Left ventricle myocardium superior (tissue), 1 donor: ENCODE measurements around the gene GZF1. TPM values are rescaled to one million over a fixed set of nuclear protein-coding genes. Genes with fewer than 3 reads are reported as not detected.

ENCODE experiments used
- ATAC-seq: fragments of 200-7000 bp; cut with Tn5 transposase; one replicate; pipeline ENCODE4 v1.9.1; 2020; ENCODE audit warnings: mild to moderate bottlenecking, moderate library complexity
- DNase-seq: peaks from one replicate; pipeline ENCODE4 v3.0.0-alpha.2; 2020
- intact Hi-C: fragments of 100-400 bp; cut with micrococcal nuclease; formaldehyde crosslinking; loops from one replicate; pipeline ENCODE4 v1.11.0; 2022
- total RNA-seq: library from RNA; stranded (reverse); fragmentation: NEBNext Ultra II Directional; extraction: Animal tissue kit (Norgen Biotek cat#: 25700); gene quantifications from one replicate; pipeline ENCODE4 v1.2.1, GENCODE V29; 2021
- donor health status: DM: no; HTN: yes; CAD: no; lungs with severe emphysema.

GZF1 gene
- total RNA-seq, 1 donor from 2014 or later, result 26.7 TPM

DNA sequence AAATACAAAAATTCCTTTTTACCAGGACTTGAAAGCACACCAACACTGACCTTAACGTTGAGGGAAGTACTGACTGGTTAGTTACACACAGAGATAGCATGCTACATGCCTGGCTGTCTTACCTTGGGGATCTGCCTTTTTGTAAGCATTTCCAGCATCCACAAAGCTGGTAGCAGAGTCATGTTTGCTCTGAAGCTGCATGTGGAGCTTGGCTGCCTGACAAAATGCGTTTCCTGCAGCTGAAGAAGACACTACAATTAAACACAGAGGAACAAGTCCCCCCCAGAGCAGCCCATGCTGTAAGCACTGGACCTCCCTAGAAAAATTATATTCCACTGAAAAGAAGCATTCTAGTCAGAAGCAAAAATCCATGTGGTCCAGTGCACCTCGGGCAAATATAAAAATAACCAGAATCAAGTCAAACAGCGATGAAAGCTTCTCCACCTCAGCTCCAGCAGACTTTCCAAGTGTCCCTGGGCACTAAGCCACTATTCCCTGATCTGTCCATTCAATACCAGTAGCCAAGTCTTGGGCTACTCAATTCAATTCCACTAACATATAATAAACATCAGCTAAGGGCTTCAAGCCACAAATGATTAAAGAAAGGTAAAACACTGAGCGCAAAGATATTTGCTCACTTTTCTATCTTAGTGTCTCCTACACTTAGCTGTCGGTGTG is 35.1 kb downstream of the GZF1 start:
- intact Hi-C loops, result no loop called here
- DNase-seq, result no peak

DNA sequence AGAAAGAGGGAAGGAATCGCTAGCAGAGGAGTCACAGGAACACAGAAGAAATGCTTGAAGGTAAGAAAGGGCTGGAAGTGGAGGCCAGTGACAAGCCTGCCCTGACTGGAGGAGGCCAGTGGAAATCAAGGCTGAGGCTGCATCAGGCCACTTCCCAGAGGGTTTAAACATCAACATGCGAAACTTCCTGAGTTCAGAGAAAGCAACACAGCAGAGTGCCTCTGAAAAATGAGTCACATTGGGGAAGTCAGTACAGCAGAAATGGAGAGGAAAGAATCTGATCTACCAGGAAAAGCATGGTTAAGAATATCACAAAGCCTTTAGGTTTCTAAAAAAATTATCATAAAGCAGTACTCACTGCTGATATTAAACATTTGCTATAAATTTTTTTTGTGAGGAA is 36.0 kb downstream of the GZF1 start:
- intact Hi-C loops, result no loop called here
- DNase-seq (no peak), ATAC-seq (peak; percentile 33)

More for the DNA sequence above, 35.1 kb downstream of the GZF1 start:
- peak; percentile 47 for ATAC-seq

DNA sequence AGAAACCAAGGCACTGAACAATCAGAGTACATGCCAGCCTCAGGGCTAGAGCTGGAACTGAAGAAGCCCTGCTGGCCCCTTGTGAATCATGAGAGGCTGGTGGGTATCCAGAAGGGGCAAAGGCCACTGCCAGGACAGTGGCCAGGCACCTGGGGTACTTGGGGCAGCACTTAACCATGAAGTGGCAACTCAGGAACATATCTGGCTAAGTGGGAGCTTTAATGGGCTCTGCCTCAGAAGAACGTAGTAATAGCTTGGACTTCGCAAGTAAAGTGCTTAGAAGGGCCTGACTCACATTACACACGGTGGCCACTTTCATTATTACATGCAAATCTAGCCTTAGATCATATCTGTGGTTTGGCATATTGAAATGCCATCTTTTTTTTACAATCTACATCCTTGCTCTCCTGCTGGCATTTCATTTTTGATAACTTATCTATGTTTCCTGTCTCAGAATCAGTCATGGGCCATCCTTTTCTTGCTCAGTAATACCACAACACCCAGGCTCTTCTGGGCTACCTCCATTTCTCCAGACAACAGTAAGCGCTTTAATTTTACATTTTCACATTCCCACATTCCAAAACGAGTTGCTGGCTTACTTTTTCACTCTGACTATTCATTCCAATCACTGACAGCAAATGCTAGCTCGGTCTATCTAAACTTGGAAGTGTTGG is 37.7 kb downstream of the GZF1 start:
- intact Hi-C loops, result no loop called here
- DNase-seq (no peak), ATAC-seq (peak; percentile 16)

DNA sequence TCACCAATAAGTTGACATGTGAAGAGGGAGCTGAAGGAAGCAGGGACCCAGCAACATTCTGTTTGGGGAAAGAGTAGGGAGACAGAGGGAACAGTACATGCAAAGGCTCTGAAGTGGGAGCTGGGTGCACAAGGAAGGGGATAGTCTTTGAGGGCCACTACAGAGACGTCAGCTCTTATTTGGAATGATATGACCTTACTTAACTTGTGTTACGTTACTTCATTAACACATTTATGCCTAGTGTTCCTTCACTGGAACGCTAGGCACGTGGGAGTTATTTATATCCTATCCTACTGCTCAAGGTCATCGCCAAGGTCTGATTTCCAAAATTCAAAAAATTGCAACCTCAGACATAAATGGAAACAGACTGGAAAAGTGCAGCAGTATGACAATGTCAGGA is 39.1 kb downstream of the GZF1 start:
- ATAC-seq, result peak; percentile 67
- DNase-seq, result no peak
- intact Hi-C loops, result no loop called here

- intact Hi-C loops, result no loop called here
- ATAC-seq (no peak), DNase-seq (no peak)
Observed at GRCh38 chr20:23403751-23404150, 41.8 kb downstream of the GZF1 start.

- ATAC-seq (peak; percentile 11), DNase-seq (no peak)
- intact Hi-C loops, result no loop called here
Observed at GRCh38 chr20:23404196-23404595, 42.2 kb downstream of the GZF1 start.

- DNase-seq (no peak), ATAC-seq (no peak)
- intact Hi-C loops, result no loop called here
Observed at GRCh38 chr20:23406880-23407279, 44.9 kb downstream of the GZF1 start.

- intact Hi-C loops, result no loop called here
- ATAC-seq (no peak), DNase-seq (no peak)
Observed at GRCh38 chr20:23407781-23408464, 45.9 kb downstream of the GZF1 start.

- DNase-seq, result no peak
- intact Hi-C loops, result no loop called here
- peak; percentile 27 for ATAC-seq
Observed at GRCh38 chr20:23408957-23409356, 47.0 kb downstream of the GZF1 start.

DNA sequence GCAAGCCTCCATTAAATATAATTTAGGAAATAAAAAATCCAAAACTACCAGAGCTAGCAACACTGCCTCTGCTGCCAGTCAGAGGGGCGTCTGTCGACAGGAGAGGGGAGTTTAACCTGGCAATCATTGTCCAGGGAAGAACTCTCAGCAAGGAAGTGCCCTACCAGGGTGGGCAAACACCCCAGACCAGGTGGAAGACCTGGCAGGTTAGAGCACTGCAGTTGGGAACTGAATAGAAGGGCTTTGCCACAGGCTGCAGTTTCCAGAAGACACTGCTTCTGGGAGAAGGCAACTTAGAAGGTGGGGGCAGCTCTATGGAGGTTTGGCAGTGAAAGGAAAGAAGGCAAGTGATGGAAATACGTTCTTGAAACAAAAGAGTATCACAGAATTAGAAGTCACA is 47.8 kb downstream of the GZF1 start:
- DNase-seq (no peak), ATAC-seq (no peak)
- intact Hi-C loops, result loop anchor here (10.0 kb wide), 1 partner anchor 45 kb away; the partner anchor contains the start of gene GZF1

- ATAC-seq, result peak; percentile 18
- intact Hi-C loops, result loop anchor here (10.0 kb wide), 1 partner anchor 46 kb away; the partner anchor contains the start of gene GZF1
- DNase-seq, result no peak
Observed at GRCh38 chr20:23410916-23411695, 49.1 kb downstream of the GZF1 start.

DNA sequence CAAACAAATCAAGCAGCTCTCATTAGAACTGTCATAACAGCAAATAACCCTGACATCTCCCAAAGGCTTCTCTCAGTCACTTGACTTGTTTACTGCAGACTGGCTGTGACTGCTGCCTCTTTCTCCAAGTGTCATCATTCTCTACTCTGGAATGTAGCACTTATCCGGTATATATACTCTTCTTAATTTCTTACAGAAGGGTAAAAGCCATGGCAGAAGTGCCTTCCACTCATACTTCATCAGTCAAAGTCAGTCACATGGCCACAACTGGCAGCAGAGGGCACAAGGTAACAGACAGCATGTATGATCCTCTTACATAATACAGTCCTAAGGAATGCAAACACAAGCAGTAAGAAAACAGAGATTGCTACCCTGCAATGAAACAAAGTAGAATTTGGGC is 50.0 kb downstream of the GZF1 start:
- intact Hi-C loops, result loop anchor here (10.0 kb wide), 1 partner anchor 47 kb away; the partner anchor contains the start of gene GZF1
- DNase-seq (no peak), ATAC-seq (peak; percentile 81)

DNA sequence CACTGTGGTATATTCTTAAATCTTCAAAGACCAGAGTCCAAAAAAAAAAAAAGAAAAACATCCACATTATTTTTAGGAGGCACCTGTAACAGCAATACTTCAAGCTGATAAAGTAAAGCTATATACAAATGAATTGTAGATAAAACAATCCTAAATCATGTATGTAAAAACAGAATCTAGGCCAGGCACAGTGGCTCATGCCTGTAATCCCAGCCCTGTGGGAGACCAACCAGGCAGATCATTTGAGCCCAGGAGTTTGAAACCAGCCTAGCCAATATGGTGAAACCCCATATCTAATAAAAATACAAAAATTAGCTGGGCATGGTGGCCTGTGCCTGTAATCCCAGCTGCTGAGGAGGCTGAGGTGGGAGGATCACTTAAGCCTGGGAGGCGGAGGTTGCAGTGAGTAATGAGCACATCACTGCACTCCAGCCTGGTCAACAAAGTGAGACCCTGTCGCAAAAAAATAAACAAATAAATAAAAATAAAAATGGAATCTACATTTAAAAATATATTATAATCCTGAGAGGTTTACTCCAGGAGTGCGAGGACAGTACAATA is 52.0 kb downstream of the GZF1 start:
- intact Hi-C loops, result loop anchor here (10.0 kb wide), 1 partner anchor 49 kb away; the partner anchor contains the start of gene GZF1
- ATAC-seq (no peak), DNase-seq (no peak)

GRCh38 chr20:23414526-23415188 is 52.7 kb downstream of the GZF1 start:
- intact Hi-C loops, result loop anchor here (10.0 kb wide), 1 partner anchor 50 kb away; the partner anchor contains the start of gene GZF1
- DNase-seq, result no peak
- no peak for ATAC-seq

DNA sequence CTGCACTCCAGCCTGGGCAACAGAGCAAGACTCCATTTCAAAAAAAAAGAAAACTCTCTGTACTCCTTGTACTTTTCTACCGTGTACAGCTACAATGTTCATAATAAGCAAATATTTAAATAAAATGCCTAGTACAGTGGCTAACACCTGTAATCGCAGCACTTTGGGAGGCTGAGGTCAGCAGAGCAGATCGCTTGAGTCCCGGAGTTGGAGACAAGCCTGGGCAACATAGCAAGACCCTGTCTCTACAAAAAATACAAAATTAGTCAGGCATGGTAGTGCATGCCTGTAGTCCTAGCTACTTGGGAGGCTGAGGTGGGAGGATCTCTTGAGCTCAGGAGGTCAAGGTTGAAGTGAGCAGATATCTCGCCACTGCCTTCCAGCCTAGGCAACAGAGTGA is 53.6 kb downstream of the GZF1 start:
- ATAC-seq (no peak), DNase-seq (no peak)
- intact Hi-C loops, result loop anchor here (10.0 kb wide), 1 partner anchor 51 kb away; the partner anchor contains the start of gene GZF1

DNA sequence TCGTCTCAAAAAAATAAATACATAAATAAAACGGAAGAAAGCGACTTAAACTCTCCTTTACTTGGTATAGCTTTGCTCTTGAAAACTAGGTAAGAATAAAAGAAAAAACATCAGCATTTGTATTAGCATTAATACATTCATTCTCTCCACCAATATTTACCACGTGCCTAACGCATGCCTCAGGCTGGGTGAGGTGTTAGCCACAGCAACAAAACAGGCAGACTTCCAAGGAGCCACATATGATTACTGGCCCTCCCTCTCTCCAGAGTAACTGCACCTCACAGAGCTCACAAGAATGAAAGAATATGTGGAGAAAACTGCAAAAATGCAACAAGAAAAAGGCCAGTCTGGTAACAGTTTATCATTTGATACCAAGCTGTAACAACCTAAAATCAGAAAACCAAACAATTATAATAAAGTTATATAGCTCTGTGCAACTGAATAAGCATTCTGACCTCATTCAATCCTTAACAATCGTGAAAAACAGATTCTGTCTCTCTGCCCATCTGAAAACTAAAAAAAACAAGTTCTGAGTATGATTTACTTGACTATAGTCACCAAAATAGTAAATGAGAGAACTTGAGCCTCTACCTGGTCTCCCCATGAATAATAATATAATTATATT is 54.1 kb downstream of the GZF1 start:
- ATAC-seq, result no peak
- intact Hi-C loops, result loop anchor here (10.0 kb wide), 1 partner anchor 51 kb away; the partner anchor contains the start of gene GZF1

DNA sequence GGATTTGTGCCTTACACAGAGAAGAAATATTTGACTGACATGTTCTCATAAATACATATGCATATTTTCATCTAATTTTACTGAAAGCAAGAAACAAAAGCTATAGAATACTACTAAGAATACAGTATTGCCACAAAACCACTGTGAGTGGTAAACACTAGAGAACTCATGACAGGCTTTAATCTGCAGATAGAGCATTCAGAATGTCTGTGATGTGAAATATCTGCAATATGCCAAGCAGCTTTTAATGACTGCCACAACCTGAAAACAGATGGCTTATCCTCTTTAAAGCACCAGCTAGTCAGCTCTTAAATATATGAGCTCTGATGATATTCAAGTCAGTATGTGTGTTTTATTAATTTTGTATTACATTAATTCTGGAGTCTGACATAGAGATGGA is 55.9 kb downstream of the GZF1 start:
- no peak for DNase-seq
- intact Hi-C loops, result loop anchor here (10.0 kb wide), 1 partner anchor 53 kb away; the partner anchor contains the start of gene GZF1

More for the DNA sequence above, 54.1 kb downstream of the GZF1 start:
- no peak for DNase-seq

DNA sequence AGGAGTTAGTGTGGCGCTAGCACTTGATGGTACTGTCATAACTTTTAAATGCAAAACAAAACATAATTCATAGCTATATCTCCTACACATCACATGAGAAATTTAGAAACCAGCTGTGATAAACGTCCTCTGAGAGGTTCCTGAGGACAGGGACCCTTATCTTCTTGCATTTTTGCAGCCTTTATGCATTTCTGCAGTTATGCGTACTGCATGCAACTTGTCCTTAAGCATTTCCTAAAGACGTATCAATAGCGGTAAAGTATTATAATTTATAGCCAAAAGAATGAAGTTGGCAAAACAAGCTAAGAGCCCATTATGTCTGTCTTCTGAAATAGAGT is 57.6 kb downstream of the GZF1 start:
- DNase-seq (no peak), ATAC-seq (no peak)
- intact Hi-C loops, result loop anchor here (10.0 kb wide), 1 partner anchor 55 kb away; the partner anchor contains the start of gene GZF1

More for the DNA sequence above, 55.9 kb downstream of the GZF1 start:
- ATAC-seq, result no peak
